ENCODE results near the gene TTLL6. TPM values are rescaled to one million over a fixed set of nuclear protein-coding genes. Genes with fewer than 3 reads are reported as not detected.

The TTLL6 gene
- total RNA-seq, 1 experiment from 2014 or later: 2.4 TPM

GRCh38 chr17:48719642-48720265 is 97.3 kb downstream of the TTLL6 start:
- no peak overlapping the region for H2BK20ac ChIP-seq (ENCODE audit: low read depth, low read length, poor library complexity, severe bottlenecking)
- peaks cover 0 to 11% of the 10 kb centered on the region in 2 experiments; a peak in 2 of 5 replicates for H3K9me3 Mint-ChIP-seq
- no peak overlapping the region for H2BK15ac ChIP-seq (ENCODE audit: low read depth, low read length)
- H2BK5ac ChIP-seq (ENCODE audit: insufficient read length, low read length): no peak overlapping the region
- no peak overlapping the region for H3K27ac ChIP-seq (ENCODE audit: insufficient read length, low read depth, low read length)
- H3K27ac Mint-ChIP-seq: peak overlapping the region in 1 of 3 experiments; percentile 31; a peak in 1 of 7 replicates
- no peak overlapping the region for H2BK12ac ChIP-seq (ENCODE audit: insufficient read length, low read depth, low read length)
- H4K20me1 ChIP-seq (ENCODE audit: control insufficient read depth, insufficient read depth, insufficient read length): no peaks in the 10 kb centered on the region
- peak; percentile 93 for DNase-seq
- no peak overlapping the region for H2BK120ac ChIP-seq (ENCODE audit: low read depth, low read length, poor library complexity, severe bottlenecking)
- H3K4me3 Mint-ChIP-seq: peak overlapping the region; percentile 40 to 66; a peak in 3 of 5 replicates
- H3T11ph ChIP-seq (ENCODE audit: low read length): no peak overlapping the region
- no peak overlapping the region for H3K23ac ChIP-seq (ENCODE audit: insufficient read length, low read depth, low read length)
- no peak overlapping the region for H3K4ac ChIP-seq (ENCODE audit: low read depth, low read length)
- H3K9ac ChIP-seq (ENCODE audit: extremely low read depth, insufficient read length, low read length): no peak overlapping the region
- no peak overlapping the region for H3K14ac ChIP-seq (ENCODE audit: insufficient read depth, low read length)
- no peak for TF ChIP-seq CTCF (conservative IDR thresholded peaks at IDR 0.05)
- H3K27me3 Mint-ChIP-seq (ENCODE audit: low read depth): peaks cover 100% of the 10 kb centered on the region
- H4K8ac ChIP-seq (replicated peaks; ENCODE audit: insufficient read length, low read depth, low read length): no peak overlapping the region
- peak overlapping the region; percentile 49 for H3K4me2 ChIP-seq (ENCODE audit: insufficient read depth, insufficient read length, low read length)
- no peaks in the 10 kb centered on the region for H3K9me3 ChIP-seq (ENCODE audit: control insufficient read depth, low read depth, low read length)
- no peak overlapping the region for H2AFZ ChIP-seq (ENCODE audit: low read length)
- H2AK5ac ChIP-seq (ENCODE audit: insufficient read length, low read length): no peak overlapping the region
- no CpG with 5 or more reads among the region's 37 CpGs for WGBS (ENCODE audit: extremely low coverage, insufficient read length, low lambda C conversion rate)
- peaks cover 12% of the 10 kb centered on the region for H3K23me2 ChIP-seq (ENCODE audit: insufficient read length, low read depth, low read length, poor library complexity, severe bottlenecking)
- no peak overlapping the region for H4K5ac ChIP-seq (ENCODE audit: insufficient read length, low read depth, low read length)
- H3K18ac ChIP-seq (ENCODE audit: insufficient read length, low read depth, low read length): no peak overlapping the region
- no peak overlapping the region for H3K56ac ChIP-seq (ENCODE audit: insufficient read length, low read depth, low read length)
- peaks cover 2% of the 10 kb centered on the region; the same call in 1 of the 2 replicates for H3K4me1 ChIP-seq (ENCODE audit: insufficient read depth, low read length)
- no peaks in the 10 kb centered on the region for H3K36me3 Mint-ChIP-seq (ENCODE audit: insufficient read depth in 1 of 3, low read depth in 3 of 3)
- no peak overlapping the region for H4K91ac ChIP-seq (ENCODE audit: insufficient read length, low read depth, low read length)
- peaks cover 40 to 49% of the 10 kb centered on the region in 2 experiments for H3K4me1 Mint-ChIP-seq
- no peaks in the 10 kb centered on the region for H3K79me1 ChIP-seq (ENCODE audit: insufficient read depth, low read depth, low read length, poor library complexity, severe bottlenecking)
- peaks cover 80% of the 10 kb centered on the region for H3K27me3 ChIP-seq (ENCODE audit: insufficient read depth, low read length)
- H3K79me2 ChIP-seq (ENCODE audit: insufficient read depth, low read length): no peaks in the 10 kb centered on the region

All from H9 (cell line).